Measurements from ENCODE around the gene CERS3.

CERS3 gene

GRCh38 chr15:100526027-100526481, 2.7 kb downstream of the CERS3 start:
- no peak for DNase-seq

- no peak for DNase-seq
Observed at GRCh38 chr15:100525436-100525835, 3.3 kb downstream of the CERS3 start.

GRCh38 chr15:100524326-100524725, 4.4 kb downstream of the CERS3 start:
- DNase-seq: no peak

- no peak for DNase-seq
Observed at GRCh38 chr15:100521907-100522306, 6.8 kb downstream of the CERS3 start.

- no peak for DNase-seq
Observed at GRCh38 chr15:100520132-100520921, 8.4 kb downstream of the CERS3 start.

- no peak for DNase-seq
Observed at GRCh38 chr15:100517846-100518245, 10.9 kb downstream of the CERS3 start.

GRCh38 chr15:100516643-100517512, 11.9 kb downstream of the CERS3 start:
- no peak for DNase-seq

GRCh38 chr15:100515758-100516157, 13.0 kb downstream of the CERS3 start:
- DNase-seq: no peak

- no peak for DNase-seq
Observed at GRCh38 chr15:100508641-100509300, 20.0 kb downstream of the CERS3 start.

GRCh38 chr15:100502651-100503050, 26.1 kb downstream of the CERS3 start:
- DNase-seq: no peak

- no peak for DNase-seq
Observed at GRCh38 chr15:100501117-100501516, 27.6 kb downstream of the CERS3 start.

- DNase-seq: no peak
Observed at GRCh38 chr15:100500226-100500990, 28.3 kb downstream of the CERS3 start.

- no peak for DNase-seq
Observed at GRCh38 chr15:100495861-100496260, 32.9 kb downstream of the CERS3 start.

- DNase-seq: no peak
Observed at GRCh38 chr15:100493213-100493612, 35.5 kb downstream of the CERS3 start.

- DNase-seq: no peak
Observed at GRCh38 chr15:100484443-100484842, 44.3 kb downstream of the CERS3 start.

GRCh38 chr15:100483370-100483769, 45.4 kb downstream of the CERS3 start:
- no peak for DNase-seq

- DNase-seq: no peak
Observed at GRCh38 chr15:100476805-100477204, 51.9 kb downstream of the CERS3 start.

- DNase-seq: no peak
Observed at GRCh38 chr15:100472736-100473135, 56.0 kb downstream of the CERS3 start.

- no peak for DNase-seq
Observed at GRCh38 chr15:100471933-100472332, 56.8 kb downstream of the CERS3 start.

- no peak for DNase-seq
Observed at GRCh38 chr15:100468285-100468684, 60.5 kb downstream of the CERS3 start.

- DNase-seq: no peak
Observed at GRCh38 chr15:100466073-100466472, 62.7 kb downstream of the CERS3 start.

- DNase-seq: no peak
Observed at GRCh38 chr15:100464888-100465287, 63.9 kb downstream of the CERS3 start.

GRCh38 chr15:100464256-100464655, 64.5 kb downstream of the CERS3 start:
- DNase-seq: no peak

All from cortex of kidney (tissue), 1 donor.